Measurements from ENCODE around the gene ARL5B. TPM values are rescaled to one million over a fixed set of nuclear protein-coding genes. Genes with fewer than 3 reads are reported as not detected.
A peak's percentile ranks its signal among the peaks of the same experiment; 100 is the strongest.

Gene ARL5B
- total RNA-seq, 1 donor from 2014 or later: 44.9 TPM

GRCh38 chr10:18664841-18665478 lies 5.7 kb downstream of the ARL5B start:
- peaks cover 44% of the 10 kb centered on the region for H3K4me1 Mint-ChIP-seq
- H3K4me3 Mint-ChIP-seq: no peak overlapping the region
- peaks cover 10% of the 10 kb centered on the region for H3K36me3 Mint-ChIP-seq
- DNase-seq (ENCODE audit: low spot score in 2 of 2, unreplicated experiment in 2 of 2): no peak
- H3K9me3 Mint-ChIP-seq: no peaks in the 10 kb centered on the region
- TF ChIP-seq CTCF (IDR thresholded peaks at IDR 0.05; ENCODE audit: unreplicated experiment): no peak
- H3K27ac Mint-ChIP-seq: no peak overlapping the region
- no peaks in the 10 kb centered on the region for H3K27me3 Mint-ChIP-seq (ENCODE audit: low read depth)

GRCh38 chr10:18665815-18666558 lies 6.8 kb downstream of the ARL5B start:
- Mint-ChIP-seq H3K36me3 (peaks cover 16% of the 10 kb centered on the region), H3K27me3 (ENCODE audit: low read depth) (no peaks in the 10 kb centered on the region), H3K9me3 (no peaks in the 10 kb centered on the region), H3K4me1 (peaks cover 36% of the 10 kb centered on the region), H3K27ac (peak overlapping the region; percentile 41), H3K4me3 (no peak overlapping the region)
- no peak for TF ChIP-seq CTCF (IDR thresholded peaks at IDR 0.05; ENCODE audit: unreplicated experiment)
- DNase-seq (ENCODE audit: low spot score in 2 of 2, unreplicated experiment in 2 of 2): no peak

- Mint-ChIP-seq H3K36me3 (peaks cover 21% of the 10 kb centered on the region), H3K27me3 (ENCODE audit: low read depth) (no peaks in the 10 kb centered on the region), H3K27ac (peak overlapping the region; percentile 35), H3K9me3 (no peaks in the 10 kb centered on the region), H3K4me3 (no peak overlapping the region), H3K4me1 (peaks cover 28% of the 10 kb centered on the region)
- DNase-seq (ENCODE audit: low spot score in 2 of 2, unreplicated experiment in 2 of 2): no peak
- no peak for TF ChIP-seq CTCF (IDR thresholded peaks at IDR 0.05; ENCODE audit: unreplicated experiment)
Observed at GRCh38 chr10:18666810-18667209, 7.6 kb downstream of the ARL5B start.

GRCh38 chr10:18668026-18668425 lies 8.8 kb downstream of the ARL5B start:
- Mint-ChIP-seq H3K36me3 (peaks cover 27% of the 10 kb centered on the region), H3K27ac (no peak overlapping the region)

GRCh38 chr10:18675086-18675801 lies 16.0 kb downstream of the ARL5B start:
- no peak for DNase-seq (ENCODE audit: low spot score in 2 of 2, unreplicated experiment in 2 of 2)
- no peaks in the 10 kb centered on the region for H3K4me1 Mint-ChIP-seq
- no peak overlapping the region for H3K4me3 Mint-ChIP-seq
- no peak overlapping the region for H3K27ac Mint-ChIP-seq
- no peaks in the 10 kb centered on the region for H3K27me3 Mint-ChIP-seq (ENCODE audit: low read depth)
- TF ChIP-seq CTCF (IDR thresholded peaks at IDR 0.05; ENCODE audit: unreplicated experiment): no peak
- H3K9me3 Mint-ChIP-seq: no peaks in the 10 kb centered on the region
- peaks cover 36% of the 10 kb centered on the region for H3K36me3 Mint-ChIP-seq

More at GRCh38 chr10:18668026-18668425, 8.8 kb downstream of the ARL5B start:
- Mint-ChIP-seq H3K4me1 (peaks cover 20% of the 10 kb centered on the region), H3K27me3 (ENCODE audit: low read depth) (no peaks in the 10 kb centered on the region), H3K9me3 (no peaks in the 10 kb centered on the region), H3K4me3 (no peak overlapping the region)
- DNase-seq (ENCODE audit: low spot score in 2 of 2, unreplicated experiment in 2 of 2): no peak
- no peak for TF ChIP-seq CTCF (IDR thresholded peaks at IDR 0.05; ENCODE audit: unreplicated experiment)
